Stimulated activated effector memory CD8-positive, alpha-beta T cell treated with anti-CD3 and anti-CD28 coated beads, Interleukin-12 subunit alpha, Interleukin-12 subunit beta, amount 100 ng/mL, for 72 hours (primary cell): ENCODE measurements around the gene OR4C11.

Experiments used
- ATAC-seq: fragments of 150-1000 bp; cut with Tn5 transposase; 2 replicates; pipeline ENCODE4 v1.10.0; 2021
- DNase-seq, 2 donors: peaks; one replicate each; pipeline ENCODE4 v3.0.0; 2021 to 2022; ENCODE audit warnings: low spot score in 2 of 2
- H3K27ac Mint-ChIP-seq: one replicate; pipeline ENCODE4 v1.8.0; 2022; ENCODE audit warnings: mild to moderate bottlenecking, mixed read lengths
- H3K36me3 Mint-ChIP-seq: one replicate; pipeline ENCODE4 v1.8.0; 2022; ENCODE audit warnings: mild to moderate bottlenecking, mixed read lengths
- H3K4me1 Mint-ChIP-seq: one replicate; pipeline ENCODE4 v1.8.0; 2022; ENCODE audit warnings: mixed read lengths
- H3K4me3 Mint-ChIP-seq: one replicate; pipeline ENCODE4 v1.8.0; 2022; ENCODE audit warnings: mild to moderate bottlenecking, mixed read lengths
- H3K9me3 Mint-ChIP-seq: one replicate; pipeline ENCODE4 v1.8.0; 2022; ENCODE audit warnings: mixed read lengths

The OR4C11 gene, protein sequence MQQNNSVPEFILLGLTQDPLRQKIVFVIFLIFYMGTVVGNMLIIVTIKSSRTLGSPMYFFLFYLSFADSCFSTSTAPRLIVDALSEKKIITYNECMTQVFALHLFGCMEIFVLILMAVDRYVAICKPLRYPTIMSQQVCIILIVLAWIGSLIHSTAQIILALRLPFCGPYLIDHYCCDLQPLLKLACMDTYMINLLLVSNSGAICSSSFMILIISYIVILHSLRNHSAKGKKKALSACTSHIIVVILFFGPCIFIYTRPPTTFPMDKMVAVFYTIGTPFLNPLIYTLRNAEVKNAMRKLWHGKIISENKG

DNA sequence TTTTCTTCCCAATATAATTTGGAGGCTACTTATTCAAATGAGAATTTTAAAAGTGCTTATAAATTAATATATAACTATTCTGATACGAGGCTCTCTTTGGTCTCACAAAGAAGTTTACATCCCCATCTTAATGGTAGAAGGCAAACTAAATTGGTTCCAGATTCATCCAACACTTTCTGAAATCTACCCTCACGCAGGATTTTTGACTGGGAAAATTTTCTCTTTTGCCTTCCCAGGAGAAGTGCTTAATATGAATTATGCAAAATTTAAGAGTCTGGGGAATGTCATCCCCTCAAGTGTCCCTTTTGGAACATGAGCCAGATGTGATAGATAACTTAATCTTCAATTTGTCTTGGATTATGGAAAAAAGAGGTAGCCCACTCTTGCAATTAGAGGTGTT lies at the start of gene OR4C11:
Gene OR4C11, minus strand, starts transcription at position 101 of the 400 bp plus-strand sequence. CDS start 3,272 bp downstream, outside the sequence.
- H3K4me1 Mint-ChIP-seq: no peaks in the 10 kb centered on the region
- H3K9me3 Mint-ChIP-seq: peaks cover 18% of the 10 kb centered on the region
- H3K36me3 Mint-ChIP-seq: no peaks in the 10 kb centered on the region
- ATAC-seq (no peak), DNase-seq (no peak)
- no peak within 1 kb of the TSS for H3K4me3 Mint-ChIP-seq
- H3K27ac Mint-ChIP-seq: no peak within 1 kb of the TSS

DNA sequence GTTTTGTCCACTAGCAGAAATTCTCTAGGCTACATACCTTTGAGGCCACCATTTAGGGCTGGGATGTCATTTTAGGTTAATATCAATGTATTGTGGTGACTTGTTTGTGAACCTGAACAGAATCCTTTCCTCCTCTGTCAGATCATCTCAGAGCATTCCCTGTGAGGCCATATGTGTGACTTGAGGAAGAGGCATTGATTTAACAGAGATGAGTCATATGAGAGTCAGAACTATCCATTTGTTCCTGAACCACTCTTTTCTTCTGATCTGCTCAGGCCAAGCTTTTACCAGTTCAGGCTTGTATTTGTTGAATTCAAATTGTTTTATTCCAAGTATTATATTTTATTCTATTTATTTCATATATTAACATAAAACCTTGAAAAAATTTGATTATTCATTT lies 47.7 kb upstream of the OR4C11 start:
- no peaks in the 10 kb centered on the region for H3K4me1 Mint-ChIP-seq
- no peak for DNase-seq
- no peak overlapping the region for H3K4me3 Mint-ChIP-seq
- ATAC-seq: no peak
- H3K36me3 Mint-ChIP-seq: no peaks in the 10 kb centered on the region
- no peak overlapping the region for H3K27ac Mint-ChIP-seq
- H3K9me3 Mint-ChIP-seq: peaks cover 23% of the 10 kb centered on the region

DNA sequence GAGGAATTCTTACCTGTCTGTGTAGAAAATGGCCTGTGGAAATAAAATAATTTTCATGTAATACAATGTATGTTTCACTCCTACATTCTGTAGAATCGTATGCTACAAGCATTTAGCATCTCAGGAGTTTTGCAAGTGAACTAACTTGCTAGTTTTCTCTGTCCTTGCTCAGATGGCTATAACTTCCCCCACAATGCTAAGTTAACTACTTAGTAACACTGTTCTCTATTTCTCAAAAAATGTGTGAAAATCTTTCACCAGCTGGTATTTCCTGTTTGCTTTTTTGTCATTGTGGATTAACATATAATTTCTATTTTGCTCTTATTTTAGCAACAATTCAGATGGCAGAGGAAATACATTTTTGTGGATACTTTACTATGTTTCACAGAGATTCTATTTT lies 45.1 kb upstream of the OR4C11 start:
- H3K36me3 Mint-ChIP-seq: no peaks in the 10 kb centered on the region
- peaks cover 14% of the 10 kb centered on the region for H3K9me3 Mint-ChIP-seq
- no peak for ATAC-seq

GRCh38 chr11:55648027-55648426 lies 40.6 kb upstream of the OR4C11 start, which contains the start of gene OR4S2:
Gene OR4S2 (plus strand): TSS chr11:55648327. CDS start chr11:55650904, 2,577 bp downstream.
- Mint-ChIP-seq H3K4me1 (no peaks in the 10 kb centered on the region), H3K27ac (no peak within 1 kb of the TSS), H3K36me3 (no peaks in the 10 kb centered on the region), H3K9me3 (peaks cover 14% of the 10 kb centered on the region), H3K4me3 (no peak within 1 kb of the TSS)
- DNase-seq: no peak
- ATAC-seq: no peak

More for the DNA sequence above, 45.1 kb upstream of the OR4C11 start:
- no peak for DNase-seq
- Mint-ChIP-seq H3K4me3 (no peak overlapping the region), H3K27ac (no peak overlapping the region), H3K4me1 (no peaks in the 10 kb centered on the region)

- no peak for ATAC-seq
- Mint-ChIP-seq H3K27ac (no peak within 1 kb of the TSS), H3K36me3 (no peaks in the 10 kb centered on the region), H3K4me3 (no peak within 1 kb of the TSS), H3K9me3 (peaks cover 16% of the 10 kb centered on the region), H3K4me1 (no peaks in the 10 kb centered on the region)
- no peak for DNase-seq
These were observed 27.4 kb upstream of the OR4C11 start, which contains the start of gene OR4P4 for GRCh38 chr11:55634813-55635212. Gene OR4P4 (plus strand): TSS chr11:55635113.

DNA sequence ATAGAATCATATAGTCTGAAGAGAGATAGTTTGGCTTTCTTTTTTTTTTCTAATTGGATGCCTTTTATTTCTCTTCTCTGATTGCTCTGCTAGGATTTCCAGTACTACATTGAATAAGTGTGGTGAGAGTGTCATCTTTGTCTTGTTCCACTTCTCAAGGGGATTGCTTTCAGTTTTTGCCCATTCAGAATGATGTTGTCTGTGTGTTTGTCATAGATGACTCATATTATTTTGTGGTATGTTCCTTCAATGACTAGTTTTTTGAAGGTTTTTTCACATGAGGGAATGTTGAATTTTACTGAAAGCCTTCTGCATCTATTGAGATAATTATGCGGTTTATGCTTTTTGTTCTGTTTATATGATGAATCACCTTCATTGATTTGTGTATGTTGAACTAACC lies 17.1 kb upstream of the OR4C11 start:
- peaks cover 29% of the 10 kb centered on the region for H3K9me3 Mint-ChIP-seq
- ATAC-seq (no peak), DNase-seq (no peak)
- no peaks in the 10 kb centered on the region for H3K36me3 Mint-ChIP-seq
- no peak overlapping the region for H3K4me3 Mint-ChIP-seq
- no peak overlapping the region for H3K27ac Mint-ChIP-seq
- no peaks in the 10 kb centered on the region for H3K4me1 Mint-ChIP-seq

GRCh38 chr11:55572548-55572947 lies 34.9 kb downstream of the OR4C11 start:
- DNase-seq (no peak), ATAC-seq (no peak)
- Mint-ChIP-seq H3K36me3 (no peaks in the 10 kb centered on the region), H3K9me3 (peaks cover 18% of the 10 kb centered on the region), H3K4me3 (no peak overlapping the region), H3K4me1 (no peaks in the 10 kb centered on the region), H3K27ac (no peak overlapping the region)

DNA sequence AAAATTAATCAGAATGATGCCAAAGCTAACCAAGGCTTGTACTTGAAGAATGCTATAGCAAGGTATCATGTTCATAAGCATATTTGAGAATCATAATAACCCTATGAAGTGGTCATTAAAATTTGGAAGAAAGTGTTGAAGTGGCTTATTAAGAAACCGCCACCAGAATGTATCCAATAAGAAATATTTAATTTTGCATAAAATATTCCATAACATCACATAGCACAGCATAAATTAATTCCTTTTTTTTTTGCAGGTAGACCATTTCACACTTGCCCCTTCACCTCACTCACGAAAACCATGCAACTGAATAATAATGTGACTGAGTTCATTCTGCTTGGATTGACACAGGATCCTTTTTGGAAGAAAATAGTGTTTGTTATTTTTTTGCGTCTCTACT lies 35.6 kb downstream of the OR4C11 start, which contains the start of gene OR4C16:
Gene OR4C16, plus strand, starts transcription at position 301 of the 400 bp plus-strand sequence. Its CDS starts 0 bp downstream, at position 301.
- H3K4me3 Mint-ChIP-seq: no peak within 1 kb of the TSS
- ATAC-seq (no peak), DNase-seq (no peak)
- H3K27ac Mint-ChIP-seq: no peak within 1 kb of the TSS
- peaks cover 18% of the 10 kb centered on the region for H3K9me3 Mint-ChIP-seq
- no peaks in the 10 kb centered on the region for H3K4me1 Mint-ChIP-seq
- H3K36me3 Mint-ChIP-seq: no peaks in the 10 kb centered on the region

DNA sequence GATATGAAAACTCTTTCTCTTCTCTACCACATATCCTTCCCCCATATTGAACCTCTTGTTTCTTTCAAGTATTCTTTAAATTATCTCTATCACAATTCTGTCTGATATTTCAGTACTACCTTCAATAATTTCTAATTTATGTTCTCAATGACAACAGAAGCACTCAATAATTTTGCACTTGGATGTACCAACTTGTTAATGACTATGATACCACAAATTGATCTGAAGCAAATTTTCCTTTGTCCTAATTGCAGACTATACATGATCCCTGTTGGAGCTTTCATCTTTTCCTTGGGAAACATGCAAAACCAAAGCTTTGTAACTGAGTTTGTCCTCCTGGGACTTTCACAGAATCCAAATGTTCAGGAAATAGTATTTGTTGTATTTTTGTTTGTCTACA lies 53.3 kb downstream of the OR4C11 start, which contains the start of gene OR4C15:
Gene OR4C15, plus strand, starts transcription at position 301 of the 400 bp plus-strand sequence. Its CDS starts 0 bp downstream, at position 301.
- ATAC-seq: no peak
- Mint-ChIP-seq H3K4me1 (no peaks in the 10 kb centered on the region), H3K4me3 (no peak within 1 kb of the TSS), H3K9me3 (peaks cover 16% of the 10 kb centered on the region), H3K27ac (no peak within 1 kb of the TSS), H3K36me3 (no peaks in the 10 kb centered on the region)
- DNase-seq: no peak
